ENCODE results near the gene TRPV5.

Gene TRPV5

GRCh38 chr7:142884286-142884640 is 49.3 kb downstream of the TRPV5 start:
- TF ChIP-seq CTCF (IDR thresholded peaks at IDR 0.05; ENCODE audit: low read depth, low read length) = no peak
- H3K27me3 ChIP-seq (ENCODE audit: insufficient read depth, low read depth, severe bottlenecking) = no peaks in the 10 kb centered on the region
- no peaks in the 10 kb centered on the region for H3K36me3 ChIP-seq
- H3K4me3 ChIP-seq (ENCODE audit: low read depth, low read length) = no peak overlapping the region
- no peaks in the 10 kb centered on the region for H3K9me3 ChIP-seq (ENCODE audit: severe bottlenecking)
- no peak overlapping the region for H3K27ac ChIP-seq
- DNase-seq = peak; percentile 0

GRCh38 chr7:142883571-142884285 is 49.8 kb downstream of the TRPV5 start:
- Histone ChIP-seq H3K27me3 (ENCODE audit: insufficient read depth, low read depth, severe bottlenecking) (no peaks in the 10 kb centered on the region), H3K4me3 (ENCODE audit: low read depth, low read length) (no peak overlapping the region), H3K27ac (no peak overlapping the region), H3K9me3 (ENCODE audit: severe bottlenecking) (no peaks in the 10 kb centered on the region), H3K36me3 (no peaks in the 10 kb centered on the region)
- no peak for TF ChIP-seq CTCF (IDR thresholded peaks at IDR 0.05; ENCODE audit: low read depth, low read length)
- DNase-seq = peak; percentile 1

DNA sequence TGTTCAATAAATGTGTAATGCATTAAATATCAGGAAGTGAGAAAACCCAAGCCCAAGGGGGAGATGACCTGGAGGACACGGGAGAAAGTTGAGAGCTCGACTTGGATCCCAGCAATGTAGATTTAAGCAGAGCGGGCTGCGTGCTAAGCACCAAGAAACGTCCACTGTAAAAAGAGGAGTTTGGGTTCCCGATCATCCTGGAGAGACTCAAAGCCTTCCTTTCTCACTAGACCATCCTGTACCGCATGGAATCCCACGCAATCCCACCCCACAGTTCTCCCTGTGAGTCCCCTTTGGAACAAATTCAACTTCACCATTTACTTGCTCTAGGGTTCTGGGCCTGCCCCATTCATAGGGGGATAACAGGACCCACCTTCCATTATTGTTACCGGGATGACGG is 50.4 kb downstream of the TRPV5 start:
- TF ChIP-seq CTCF (IDR thresholded peaks at IDR 0.05; ENCODE audit: low read depth, low read length) = no peak
- peak; percentile 0 for DNase-seq

GRCh38 chr7:142882338-142882678 is 51.2 kb downstream of the TRPV5 start:
- Histone ChIP-seq H3K27me3 (ENCODE audit: insufficient read depth, low read depth, severe bottlenecking) (no peaks in the 10 kb centered on the region), H3K9me3 (ENCODE audit: severe bottlenecking) (no peaks in the 10 kb centered on the region), H3K4me3 (ENCODE audit: low read depth, low read length) (no peak overlapping the region), H3K36me3 (no peaks in the 10 kb centered on the region), H3K27ac (no peak overlapping the region)
- DNase-seq = no peak
- TF ChIP-seq CTCF (IDR thresholded peaks at IDR 0.05; ENCODE audit: low read depth, low read length) = no peak

More for the DNA sequence above, 50.4 kb downstream of the TRPV5 start:
- H3K27ac ChIP-seq = no peak overlapping the region
- no peaks in the 10 kb centered on the region for H3K36me3 ChIP-seq
- H3K9me3 ChIP-seq (ENCODE audit: severe bottlenecking) = no peaks in the 10 kb centered on the region
- no peak overlapping the region for H3K4me3 ChIP-seq (ENCODE audit: low read depth, low read length)
- H3K27me3 ChIP-seq (ENCODE audit: insufficient read depth, low read depth, severe bottlenecking) = no peaks in the 10 kb centered on the region

DNA sequence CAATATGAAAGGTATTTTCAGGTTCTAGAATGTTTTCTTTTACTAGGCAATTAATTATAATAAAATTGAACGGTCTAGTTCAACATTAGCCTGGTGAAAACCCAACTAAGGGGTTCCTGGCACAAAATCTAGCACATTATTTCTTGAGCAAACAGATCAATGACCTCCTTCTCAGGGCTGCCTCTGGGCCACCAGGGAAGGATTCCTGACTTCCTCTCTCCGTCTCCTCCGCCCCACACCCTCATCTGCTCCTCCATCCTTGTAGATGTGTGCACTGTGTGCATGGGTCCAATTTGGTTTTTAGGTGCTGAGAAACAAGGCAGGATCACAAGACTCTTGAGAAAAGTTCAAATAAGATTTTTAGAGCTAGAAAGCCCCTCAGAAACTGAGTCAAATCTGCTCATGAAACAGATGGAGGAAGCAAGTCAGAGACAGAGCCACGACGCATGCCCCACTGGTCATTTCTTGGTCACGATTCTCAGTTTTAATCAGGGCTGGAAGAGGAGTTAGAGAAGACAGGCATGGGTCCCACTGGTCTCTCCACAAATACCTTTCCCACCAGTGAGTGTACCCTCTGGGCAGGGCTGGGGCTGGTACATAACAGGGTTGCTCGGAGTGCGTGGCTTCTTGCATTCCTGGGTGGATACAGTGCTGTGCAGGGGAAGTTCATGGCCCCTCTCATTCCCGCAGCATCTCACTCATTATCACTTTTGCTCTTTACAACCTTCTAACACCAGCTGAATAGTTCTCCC is 51.8 kb downstream of the TRPV5 start:
- TF ChIP-seq CTCF (IDR thresholded peaks at IDR 0.05; ENCODE audit: low read depth, low read length) = no peak
- Histone ChIP-seq H3K27ac (no peak overlapping the region), H3K9me3 (ENCODE audit: severe bottlenecking) (no peaks in the 10 kb centered on the region), H3K36me3 (no peaks in the 10 kb centered on the region), H3K27me3 (ENCODE audit: insufficient read depth, low read depth, severe bottlenecking) (no peaks in the 10 kb centered on the region), H3K4me3 (ENCODE audit: low read depth, low read length) (no peak overlapping the region)
- DNase-seq = peak; percentile 2

Data from WERI-Rb-1 (cell line).